Fibroblast of villous mesenchyme (primary cell): ENCODE data around the gene LGALS7. TPM values are rescaled to one million over a fixed set of nuclear protein-coding genes. Genes with fewer than 3 reads are reported as not detected.

Experiments
- DNase-seq: peaks from one replicate; pipeline ENCODE4 v3.0.0-alpha.2; 2010; ENCODE audit warnings: low read depth
- H3K4me3 ChIP-seq: 2 replicates; pipeline ENCODE4 v1.5.1; 2011; ENCODE audit warnings: low read depth, mild to moderate bottlenecking, low read length
- CTCF ChIP-seq: IDR thresholded peaks from 2 replicates; pipeline ENCODE4 v1.5.1; 2012; ENCODE audit warnings: low read depth, mild to moderate bottlenecking, low read length; ENCODE audit not compliant: insufficient read depth
- total RNA-seq: library from RNA; depleted of rRNA; stranded (reverse); fragments of >200 nt; gene quantifications from 2 replicates; pipeline ENCODE4 v1.2.3, GENCODE V29; 2012

The LGALS7 gene
- total RNA-seq, 1 donor: not detected

GRCh38 chr19:38737281-38737865 lies 35.9 kb downstream of the LGALS7 start:
- no peak overlapping the region for H3K4me3 ChIP-seq
- DNase-seq: no peak
- no peak for TF ChIP-seq CTCF

GRCh38 chr19:38736413-38737280 lies 36.7 kb downstream of the LGALS7 start:
- no peak for DNase-seq

GRCh38 chr19:38736036-38736412 lies 37.3 kb downstream of the LGALS7 start:
- peak overlapping the region; percentile 42 for H3K4me3 ChIP-seq
- no peak for TF ChIP-seq CTCF
- peak; percentile 36 for DNase-seq

More at GRCh38 chr19:38736413-38737280, 36.7 kb downstream of the LGALS7 start:
- no peak for TF ChIP-seq CTCF
- H3K4me3 ChIP-seq: peak overlapping the region; percentile 42

- no peak for TF ChIP-seq CTCF
- DNase-seq: no peak
- no peak overlapping the region for H3K4me3 ChIP-seq
Measured at GRCh38 chr19:38735257-38735686, 38.0 kb downstream of the LGALS7 start.

GRCh38 chr19:38734426-38735256 lies 38.7 kb downstream of the LGALS7 start:
- no peak for DNase-seq
- no peak for TF ChIP-seq CTCF
- H3K4me3 ChIP-seq: no peak overlapping the region

GRCh38 chr19:38734176-38734425 lies 39.2 kb downstream of the LGALS7 start:
- DNase-seq: no peak
- no peak for TF ChIP-seq CTCF
- no peak overlapping the region for H3K4me3 ChIP-seq
